ENCODE measurements around the gene CROCC2.
A peak's percentile ranks its signal among the peaks of the same experiment; 100 is the strongest.

CROCC2 gene

GRCh38 chr2:241020629-241021190 lies 114.6 kb downstream of the CROCC2 start:
- DNase-seq, result no peak

GRCh38 chr2:241025639-241026038 lies 119.5 kb downstream of the CROCC2 start:
- DNase-seq, result no peak

GRCh38 chr2:241029599-241030332 lies 123.6 kb downstream of the CROCC2 start:
- peak; percentile 25 for DNase-seq

DNA sequence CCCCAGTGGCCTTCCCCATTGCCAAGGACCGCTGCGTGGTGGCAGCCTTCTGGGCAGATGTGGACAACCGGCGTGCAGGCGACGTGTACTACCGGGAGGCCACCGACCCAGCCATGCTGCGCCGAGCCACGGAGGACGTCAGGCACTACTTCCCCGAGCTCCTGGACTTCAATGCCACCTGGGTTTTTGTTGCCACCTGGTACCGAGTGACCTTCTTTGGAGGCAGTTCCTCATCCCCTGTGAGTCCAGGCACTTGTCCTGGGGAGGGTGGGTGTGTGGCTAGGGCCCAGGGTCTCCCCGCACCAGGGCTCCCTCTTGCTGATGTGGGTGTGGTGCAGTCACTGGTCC lies 124.2 kb downstream of the CROCC2 start:
- DNase-seq, result no peak

DNA sequence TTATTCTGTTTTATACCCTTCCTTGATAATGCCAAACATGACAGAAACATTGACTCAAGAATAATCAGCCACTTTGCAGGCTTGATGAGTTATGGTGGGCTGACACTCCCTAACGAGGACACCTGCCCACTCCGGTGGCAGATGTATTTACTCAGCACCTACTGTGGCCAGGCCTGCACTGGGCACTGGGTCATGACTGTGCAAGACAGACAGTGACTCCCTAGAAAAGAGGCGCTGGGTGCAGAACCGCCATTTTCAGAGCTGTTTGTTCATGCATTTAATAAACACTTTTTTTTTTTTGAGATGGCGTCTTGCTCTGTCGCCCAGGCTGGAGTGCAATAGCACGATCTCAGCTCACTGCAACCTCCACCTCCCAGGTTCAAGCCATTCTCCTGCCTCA lies 124.7 kb downstream of the CROCC2 start:
- DNase-seq, result no peak

GRCh38 chr2:241031436-241032165 lies 125.5 kb downstream of the CROCC2 start:
- DNase-seq, result no peak

- no peak for DNase-seq
Measured at GRCh38 chr2:241033336-241033987, 127.3 kb downstream of the CROCC2 start.

DNA sequence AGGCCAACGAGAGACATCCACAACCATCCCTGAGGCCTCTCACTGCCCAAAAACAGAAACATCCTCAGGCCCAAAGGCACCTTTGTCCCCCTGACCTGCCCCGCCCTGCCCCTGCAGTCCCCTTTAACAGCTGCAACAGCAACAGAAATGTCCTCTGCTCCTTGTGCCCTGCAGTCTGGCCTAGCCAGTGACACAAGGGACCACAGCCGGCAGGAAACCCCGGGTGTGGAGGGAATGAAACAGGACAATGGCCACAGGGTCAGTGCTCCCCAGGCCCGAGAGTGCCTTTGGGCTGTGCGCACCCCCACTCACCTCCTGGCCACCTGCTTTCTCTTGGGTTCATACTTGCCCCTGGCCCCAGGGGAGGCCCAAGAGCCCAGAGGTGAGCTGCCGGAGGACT lies 127.9 kb downstream of the CROCC2 start:
- DNase-seq, result no peak

- DNase-seq, result no peak
Measured at GRCh38 chr2:241034490-241035141, 128.5 kb downstream of the CROCC2 start.

- DNase-seq, result no peak
Measured at GRCh38 chr2:241035142-241035817, 129.1 kb downstream of the CROCC2 start.

DNA sequence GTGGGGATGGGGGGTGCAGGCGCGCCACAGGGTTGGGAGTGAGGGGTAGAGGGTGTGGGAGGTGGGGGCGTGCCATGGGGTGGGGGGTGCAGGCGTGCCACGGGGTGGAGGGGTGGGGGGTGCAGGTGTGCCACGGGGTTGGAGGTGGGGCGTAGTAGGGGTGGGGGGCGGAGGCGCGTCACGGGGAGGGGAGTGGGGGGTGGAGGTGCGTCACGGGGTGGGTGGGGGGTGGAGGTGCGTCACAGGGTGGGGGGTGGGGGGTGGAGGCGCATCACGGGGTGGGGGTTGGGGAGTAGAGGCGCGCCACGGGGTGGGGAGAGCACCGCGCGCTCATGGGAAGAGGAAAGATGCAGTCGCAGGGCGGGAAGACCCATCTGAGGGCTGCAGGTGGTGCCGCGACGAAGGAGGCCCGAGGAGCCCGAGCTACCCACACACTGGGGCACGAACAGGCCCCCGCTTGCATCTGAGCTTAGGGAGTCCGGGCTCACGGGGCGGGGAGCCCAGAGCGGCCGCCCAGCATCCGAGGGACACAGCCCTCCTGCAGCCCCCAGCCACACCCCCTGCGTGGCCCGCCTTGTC lies 129.8 kb downstream of the CROCC2 start:
- no peak for DNase-seq

- DNase-seq, result peak; percentile 76
Measured at GRCh38 chr2:241036397-241036963, 130.3 kb downstream of the CROCC2 start.

- no peak for DNase-seq
Measured at GRCh38 chr2:241036964-241037421, 130.9 kb downstream of the CROCC2 start.

- DNase-seq, result no peak
Measured at GRCh38 chr2:241037498-241037897, 131.4 kb downstream of the CROCC2 start.

- no peak for DNase-seq
Measured at GRCh38 chr2:241038374-241039180, 132.4 kb downstream of the CROCC2 start.

DNA sequence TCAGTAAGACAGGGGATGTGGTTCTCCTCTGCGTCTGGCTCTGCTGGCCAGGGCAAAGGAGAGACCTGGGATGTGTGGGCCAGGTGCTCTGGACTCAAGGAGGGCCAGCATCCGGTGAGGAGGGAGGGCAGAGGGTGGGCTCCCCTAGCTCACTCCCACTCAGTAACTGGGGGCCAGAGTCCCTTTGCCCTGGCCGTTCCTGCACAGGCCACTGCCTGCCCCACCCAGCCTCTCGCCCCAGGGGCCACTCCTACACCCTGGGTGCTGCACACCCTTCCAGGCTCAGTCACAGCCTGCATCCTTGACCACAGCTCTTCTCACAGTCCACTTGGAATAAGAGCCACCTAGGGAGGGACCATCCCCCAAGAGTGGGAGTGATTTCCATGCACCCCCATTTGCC lies 133.3 kb downstream of the CROCC2 start:
- no peak for DNase-seq

DNA sequence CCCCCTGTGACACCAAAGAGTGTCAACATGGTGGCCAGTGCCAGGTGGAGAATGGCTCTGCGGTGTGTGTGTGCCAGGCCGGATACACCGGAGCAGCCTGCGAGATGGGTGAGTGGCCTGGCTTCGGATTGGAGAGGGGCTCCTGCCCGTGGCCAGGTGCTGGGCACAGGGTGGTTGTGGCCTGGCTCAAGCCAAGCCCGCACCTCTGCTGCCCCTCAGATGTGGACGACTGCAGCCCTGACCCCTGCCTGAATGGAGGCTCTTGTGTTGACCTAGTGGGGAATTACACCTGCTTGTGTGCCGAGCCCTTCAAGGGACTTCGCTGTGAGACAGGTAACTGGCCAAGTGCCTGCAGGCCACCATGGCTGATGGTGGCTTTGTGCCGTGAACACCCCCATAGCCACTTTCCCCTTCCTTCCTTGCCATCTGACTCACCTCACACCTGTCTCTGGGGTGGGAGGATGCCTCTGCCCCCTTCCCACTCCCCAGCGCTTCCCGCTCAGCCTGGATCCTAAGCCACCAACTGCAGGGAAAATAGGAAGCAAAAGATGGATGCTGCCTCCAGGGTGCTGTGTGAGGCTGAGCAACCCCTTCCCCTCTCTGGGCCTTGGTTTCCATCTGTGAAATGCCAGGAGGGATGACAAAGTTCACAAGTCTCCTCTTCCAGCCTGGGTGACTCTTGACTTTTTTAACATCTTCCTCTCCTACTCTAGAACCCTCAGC lies 134.1 kb downstream of the CROCC2 start:
- no peak for DNase-seq

GRCh38 chr2:241041589-241042158 lies 135.5 kb downstream of the CROCC2 start:
- DNase-seq, result no peak

Measured in activated CD8-positive, alpha-beta memory T cell treated with anti-CD3 and anti-CD28 coated beads, Interleukin-2, amount 50 U/mL, for 48 hours (primary cell).